ENCODE results near the gene CENPO. TPM values are rescaled to one million over a fixed set of nuclear protein-coding genes. Genes with fewer than 3 reads are reported as not detected.

The CENPO gene
- total RNA-seq, 1 experiment from 2014 or later, result 27.9 TPM

Other genes starting within 250 kb of the CENPO start
- 24.3 TPM for gene PTRHD1, start within 50 bp of the CENPO start, total RNA-seq (2021; ENCODE audit: unreplicated experiment)
- 71.1 TPM for gene ADCY3, start 126.8 kb downstream of the CENPO start, total RNA-seq (2021; ENCODE audit: unreplicated experiment)
- gene DNAJC27, start 178.5 kb downstream of the CENPO start, total RNA-seq (2021; ENCODE audit: unreplicated experiment), result 4.6 TPM
- gene EFR3B, start 248.7 kb downstream of the CENPO start, total RNA-seq (2021; ENCODE audit: unreplicated experiment), result 0.96 TPM